ENCODE data around the gene ARNT2.

The ARNT2 gene

GRCh38 chr15:80615783-80616391 is 211.7 kb downstream of the ARNT2 start:
- no peak overlapping the region for H3K4me3 ChIP-seq (ENCODE audit: low read length)
- no peak for TF ChIP-seq CTCF (conservative IDR thresholded peaks at IDR 0.05; ENCODE audit: low read length)
- DNase-seq (ENCODE audit: low read depth): peak; percentile 96

GRCh38 chr15:80618685-80619400 is 214.7 kb downstream of the ARNT2 start:
- no peak overlapping the region for H3K4me3 ChIP-seq (ENCODE audit: low read length)
- TF ChIP-seq CTCF (conservative IDR thresholded peaks at IDR 0.05; ENCODE audit: low read length): no peak
- peak; percentile 46 for DNase-seq (ENCODE audit: low read depth)

DNA sequence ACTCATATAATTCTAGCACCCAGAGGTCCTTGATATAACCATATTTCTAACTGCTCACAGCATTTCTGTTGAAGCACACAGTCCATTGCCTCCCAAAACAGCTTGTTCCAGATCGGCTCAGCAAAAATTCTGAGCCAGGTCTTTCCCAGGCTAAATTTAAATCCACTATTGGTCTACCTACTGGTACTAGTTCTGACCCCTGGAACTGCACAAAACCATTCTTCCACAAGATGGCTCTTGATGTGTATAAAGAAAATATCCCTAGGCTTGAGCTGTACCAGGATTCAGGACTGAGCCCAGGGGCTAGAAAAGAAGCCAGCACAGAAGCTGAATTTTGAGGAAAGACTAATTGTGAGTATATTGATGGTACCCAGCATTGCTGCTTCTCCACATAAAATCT is 215.5 kb downstream of the ARNT2 start:
- peak; percentile 50 for DNase-seq (ENCODE audit: low read depth)
- peak; percentile 58 for TF ChIP-seq CTCF (conservative IDR thresholded peaks at IDR 0.05; ENCODE audit: low read length)
- H3K4me3 ChIP-seq (ENCODE audit: low read length): no peak overlapping the region

DNA sequence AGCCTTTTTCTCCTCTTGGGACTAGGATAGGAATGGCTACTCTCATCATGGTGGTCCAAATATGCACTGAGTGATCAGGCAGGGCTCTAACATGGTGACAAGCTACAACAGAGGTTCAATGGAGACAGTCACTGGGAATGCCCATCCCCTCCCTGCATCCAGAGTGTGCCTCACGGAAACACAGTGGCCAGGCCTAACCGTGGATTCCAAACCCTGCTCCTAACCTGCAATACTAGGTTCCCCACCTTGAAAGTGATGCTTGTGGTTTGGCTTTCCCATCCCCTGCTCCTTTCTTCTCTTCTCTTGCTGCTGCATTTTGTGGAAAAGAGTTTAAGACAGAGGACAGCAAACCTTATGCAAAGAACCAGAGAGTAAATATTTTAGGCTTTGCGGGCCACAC is 216.0 kb downstream of the ARNT2 start:
- no peak for TF ChIP-seq CTCF (conservative IDR thresholded peaks at IDR 0.05; ENCODE audit: low read length)
- DNase-seq (ENCODE audit: low read depth): no peak
- no peak overlapping the region for H3K4me3 ChIP-seq (ENCODE audit: low read length)

DNA sequence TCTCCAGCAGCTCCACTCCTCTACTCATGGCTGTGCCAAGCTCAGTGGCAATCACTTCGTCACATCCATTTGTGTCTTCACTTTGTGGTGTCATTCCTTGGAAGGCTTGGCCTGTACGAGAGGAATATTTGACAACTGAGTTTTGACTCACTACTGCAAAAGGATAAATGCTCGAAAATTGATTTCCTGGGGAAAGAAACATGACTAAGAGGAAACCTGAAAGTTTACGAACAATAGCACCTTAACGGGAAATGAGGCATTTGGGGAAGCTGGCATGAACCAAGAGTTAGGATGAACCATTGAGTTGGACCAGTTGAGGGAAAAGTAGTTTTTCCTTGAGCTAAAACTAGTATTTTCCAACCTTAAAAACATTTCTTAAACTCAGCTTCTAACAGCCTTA is 216.7 kb downstream of the ARNT2 start:
- no peak overlapping the region for H3K4me3 ChIP-seq (ENCODE audit: low read length)
- DNase-seq (ENCODE audit: low read depth): no peak
- no peak for TF ChIP-seq CTCF (conservative IDR thresholded peaks at IDR 0.05; ENCODE audit: low read length)

DNA sequence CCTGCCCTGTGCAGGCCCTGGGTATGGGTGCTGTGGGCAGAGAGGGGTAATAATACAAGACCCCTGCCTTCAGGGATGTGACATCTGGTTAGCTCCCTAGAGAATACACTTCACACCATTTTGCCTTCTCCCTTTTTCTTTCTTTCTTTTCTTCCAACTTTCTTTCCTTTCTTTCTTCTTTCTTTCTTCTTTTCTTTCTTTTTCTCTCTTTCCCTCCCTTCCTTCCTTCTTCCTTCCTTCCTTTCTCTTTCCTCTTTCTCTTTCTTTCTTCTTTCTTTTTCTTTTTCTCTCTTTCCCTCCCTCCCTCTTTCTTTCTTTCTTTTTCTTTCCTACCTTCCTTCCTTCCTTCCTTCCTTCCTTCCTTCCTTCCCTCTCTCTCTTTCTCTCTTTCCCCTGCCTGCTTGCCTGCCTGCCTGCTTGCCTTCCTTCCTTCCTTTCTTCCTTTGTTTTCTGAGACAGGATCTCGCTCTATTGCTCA is 222.5 kb downstream of the ARNT2 start:
- DNase-seq (ENCODE audit: low read depth): no peak
- no peak for TF ChIP-seq CTCF (conservative IDR thresholded peaks at IDR 0.05; ENCODE audit: low read length)
- H3K4me3 ChIP-seq (ENCODE audit: low read length): no peak overlapping the region

GRCh38 chr15:80629355-80629754 is 225.2 kb downstream of the ARNT2 start:
- no peak for TF ChIP-seq CTCF (conservative IDR thresholded peaks at IDR 0.05; ENCODE audit: low read length)
- no peak overlapping the region for H3K4me3 ChIP-seq (ENCODE audit: low read length)
- DNase-seq (ENCODE audit: low read depth): no peak
